ENCODE results near the gene DNER. TPM values are rescaled to one million over a fixed set of nuclear protein-coding genes. Genes with fewer than 3 reads are reported as not detected.

The DNER gene
- total RNA-seq, 1 donor from 2014 or later, result not detected

- POLR2A ChIA-PET, result no interaction called here
- intact Hi-C loops (cut with micrococcal nuclease), result no loop called here
- Mint-ChIP-seq H3K4me3 (no peak overlapping the region), H3K36me3 (ENCODE audit: low read depth) (no peaks in the 10 kb centered on the region), H3K27ac (no peak overlapping the region), H3K9me3 (peaks cover 9% of the 10 kb centered on the region), H3K27me3 (no peaks in the 10 kb centered on the region), H3K4me1 (no peaks in the 10 kb centered on the region)
- DNase-seq (no peak), ATAC-seq (ENCODE audit: low read depth) (no peak)
- CTCF ChIA-PET, result no interaction called here
- TF ChIP-seq CTCF (IDR thresholded peaks at IDR 0.05), result no peak
Observed at GRCh38 chr2:229501051-229501794, 213.1 kb downstream of the DNER start.

GRCh38 chr2:229492034-229492433 is 222.3 kb downstream of the DNER start:
- CTCF ChIA-PET, result no interaction called here
- POLR2A ChIA-PET, result no interaction called here
- TF ChIP-seq CTCF (IDR thresholded peaks at IDR 0.05), result no peak
- Mint-ChIP-seq H3K4me3 (no peak overlapping the region), H3K9me3 (peaks cover 9% of the 10 kb centered on the region), H3K4me1 (no peaks in the 10 kb centered on the region), H3K27me3 (no peaks in the 10 kb centered on the region), H3K27ac (no peak overlapping the region), H3K36me3 (ENCODE audit: low read depth) (no peaks in the 10 kb centered on the region)
- intact Hi-C loops (cut with micrococcal nuclease), result no loop called here
- DNase-seq (no peak), ATAC-seq (ENCODE audit: low read depth) (no peak)

- no peaks in the 10 kb centered on the region for H3K27me3 Mint-ChIP-seq
- H3K36me3 Mint-ChIP-seq (ENCODE audit: low read depth), result no peaks in the 10 kb centered on the region
- no peak for TF ChIP-seq CTCF (IDR thresholded peaks at IDR 0.05)
Observed at GRCh38 chr2:229490167-229490566, 224.2 kb downstream of the DNER start.

GRCh38 chr2:229489016-229489415 is 225.3 kb downstream of the DNER start:
- ChIA-PET CTCF (no interaction called here), POLR2A (no interaction called here)
- TF ChIP-seq CTCF (IDR thresholded peaks at IDR 0.05), result no peak
- no peak for ATAC-seq (ENCODE audit: low read depth)
- no peaks in the 10 kb centered on the region for H3K36me3 Mint-ChIP-seq (ENCODE audit: low read depth)
- H3K27ac Mint-ChIP-seq, result no peak overlapping the region
- no peaks in the 10 kb centered on the region for H3K4me1 Mint-ChIP-seq
- H3K9me3 Mint-ChIP-seq, result peaks cover 6% of the 10 kb centered on the region
- no peak for DNase-seq
- H3K4me3 Mint-ChIP-seq, result no peak overlapping the region
- H3K27me3 Mint-ChIP-seq, result no peaks in the 10 kb centered on the region
- intact Hi-C loops (cut with micrococcal nuclease), result no loop called here

More at GRCh38 chr2:229490167-229490566, 224.2 kb downstream of the DNER start:
- ChIA-PET POLR2A (no interaction called here), CTCF (no interaction called here)
- Mint-ChIP-seq H3K27ac (no peak overlapping the region), H3K4me1 (no peaks in the 10 kb centered on the region), H3K4me3 (no peak overlapping the region), H3K9me3 (peaks cover 6% of the 10 kb centered on the region)
- DNase-seq, result no peak
- intact Hi-C loops (cut with micrococcal nuclease), result no loop called here
- no peak for ATAC-seq (ENCODE audit: low read depth)

GRCh38 chr2:229488232-229488631 is 226.1 kb downstream of the DNER start:
- no peaks in the 10 kb centered on the region for H3K27me3 Mint-ChIP-seq
- H3K9me3 Mint-ChIP-seq, result peaks cover 6% of the 10 kb centered on the region
- no peak for TF ChIP-seq CTCF (IDR thresholded peaks at IDR 0.05)
- CTCF ChIA-PET, result no interaction called here
- no peak for DNase-seq
- intact Hi-C loops (cut with micrococcal nuclease), result no loop called here
- no peaks in the 10 kb centered on the region for H3K36me3 Mint-ChIP-seq (ENCODE audit: low read depth)
- H3K4me3 Mint-ChIP-seq, result no peak overlapping the region
- POLR2A ChIA-PET, result no interaction called here
- H3K27ac Mint-ChIP-seq, result no peak overlapping the region
- no peaks in the 10 kb centered on the region for H3K4me1 Mint-ChIP-seq
- ATAC-seq (ENCODE audit: low read depth), result no peak
